GM23248 (cell line): ENCODE data around the gene LINGO1. TPM values are rescaled to one million over a fixed set of nuclear protein-coding genes. Genes with fewer than 3 reads are reported as not detected.
A peak's percentile ranks its signal among the peaks of the same experiment; 100 is the strongest.

Experiments used
- DNase-seq: peaks from one replicate; pipeline ENCODE4 v3.0.0-alpha.2; 2015
- H2AFZ ChIP-seq: fragments of 200-600 bp; sonication (generic); 2 replicates; pipeline ENCODE4 v1.6.1; 2016; ENCODE audit warnings: antibody characterized with exemption
- H3F3A ChIP-seq: fragments of 200-600 bp; sonication (generic); 2 replicates; pipeline ENCODE4 v1.6.1; 2016; ENCODE audit warnings: mild to moderate bottlenecking, antibody characterized with exemption, mixed run types; ENCODE audit not compliant: insufficient read depth
- H3K27ac ChIP-seq: fragments of 200-600 bp; sonication (generic); 2 replicates; pipeline ENCODE4 v1.5.1; 2016; ENCODE audit warnings: mild to moderate bottlenecking
- H3K27me3 ChIP-seq: fragments of 200-600 bp; sonication (generic); replicated peaks from 2 replicates; pipeline ENCODE4 v1.6.1; 2016; ENCODE audit warnings: mild to moderate bottlenecking; ENCODE audit not compliant: insufficient read depth
- H3K36me3 ChIP-seq: fragments of 200-600 bp; sonication (generic); 2 replicates; pipeline ENCODE4 v1.6.1; 2016; ENCODE audit warnings: low read depth, mild to moderate bottlenecking
- H3K4me1 ChIP-seq: fragments of 200-600 bp; sonication (generic); 2 replicates; pipeline ENCODE4 v1.6.1; 2016; ENCODE audit warnings: mild to moderate bottlenecking; ENCODE audit not compliant: insufficient read depth
- H3K4me2 ChIP-seq: fragments of 200-600 bp; sonication (generic); one replicate; pipeline ENCODE4 v1.6.1; 2016; ENCODE audit warnings: mild to moderate bottlenecking; ENCODE audit not compliant: unreplicated experiment
- H3K4me3 ChIP-seq: fragments of 200-600 bp; sonication (generic); 2 replicates; pipeline ENCODE4 v1.5.1; 2016; ENCODE audit warnings: mild to moderate bottlenecking
- H3K79me2 ChIP-seq: fragments of 200-600 bp; sonication (generic); 2 replicates; pipeline ENCODE4 v1.6.1; 2016; ENCODE audit warnings: mild to moderate bottlenecking; ENCODE audit not compliant: insufficient read depth
- H3K9ac ChIP-seq: fragments of 200-600 bp; sonication (generic); 2 replicates; pipeline ENCODE4 v1.6.1; 2016; ENCODE audit warnings: mild to moderate bottlenecking
- H3K9me2 ChIP-seq: fragments of 200-600 bp; sonication (generic); 2 replicates; pipeline ENCODE4 v1.6.1; 2016; ENCODE audit warnings: mixed run types, mild to moderate bottlenecking, moderate library complexity; ENCODE audit not compliant: insufficient read depth
- H3K9me3 ChIP-seq: fragments of 200-600 bp; sonication (generic); one replicate; pipeline ENCODE4 v1.6.1; 2017; ENCODE audit warnings: low read depth
- H4K20me1 ChIP-seq: fragments of 200-600 bp; sonication (generic); 2 replicates; pipeline ENCODE4 v1.6.0; 2016; ENCODE audit not compliant: insufficient read depth
- EZH2 ChIP-seq: fragments of 200-600 bp; sonication (generic); IDR thresholded peaks from 2 replicates; pipeline ENCODE4 v1.6.1; 2018; ENCODE audit warnings: antibody characterized with exemption, mild to moderate bottlenecking; ENCODE audit not compliant: insufficient read depth, poor library complexity, severe bottlenecking
- EZH2phosphoT487 ChIP-seq: fragments of 200-600 bp; sonication (generic); IDR thresholded peaks from 2 replicates; pipeline ENCODE4 v1.6.1; 2018; ENCODE audit warnings: antibody characterized with exemption, moderate library complexity, mild to moderate bottlenecking, low read depth; ENCODE audit not compliant: insufficient read depth
- WGBS, 2 experiments: methylation state at CpG; one replicate each; pipeline ENCODE4 v1.1.6; 2015 to 2017; ENCODE audit warnings: low lambda C conversion rate in 2 of 2, low coverage in 1 of 2; ENCODE audit errors: missing lambda C conversion rate in 2 of 2; 5-methylcytosine and 5-hydroxymethylcytosine counted together
- in situ Hi-C: fragments of 300-500 bp; cut with MboI; formaldehyde crosslinking; loops from 2 replicates; pipeline ENCODE4 v1.15.0; 2020
- polyA plus RNA-seq: library from polyadenylated mRNA; unstranded; fragments of >200 nt; fragmentation: Nextera tagmentation; extraction: Ambion mirVana; gene quantifications from 2 replicates; pipeline ENCODE4 v1.2.1, GENCODE V29; 2016
- total RNA-seq: library from RNA; depleted of rRNA; stranded (reverse); fragments of >200 nt; shearing (Covaris generic); gene quantifications from 2 replicates; pipeline ENCODE4 v1.2.3, GENCODE V29; 2014

LINGO1 gene
- total and polyA plus RNA-seq, 2 experiments from 2014 or later = not detected

DNA sequence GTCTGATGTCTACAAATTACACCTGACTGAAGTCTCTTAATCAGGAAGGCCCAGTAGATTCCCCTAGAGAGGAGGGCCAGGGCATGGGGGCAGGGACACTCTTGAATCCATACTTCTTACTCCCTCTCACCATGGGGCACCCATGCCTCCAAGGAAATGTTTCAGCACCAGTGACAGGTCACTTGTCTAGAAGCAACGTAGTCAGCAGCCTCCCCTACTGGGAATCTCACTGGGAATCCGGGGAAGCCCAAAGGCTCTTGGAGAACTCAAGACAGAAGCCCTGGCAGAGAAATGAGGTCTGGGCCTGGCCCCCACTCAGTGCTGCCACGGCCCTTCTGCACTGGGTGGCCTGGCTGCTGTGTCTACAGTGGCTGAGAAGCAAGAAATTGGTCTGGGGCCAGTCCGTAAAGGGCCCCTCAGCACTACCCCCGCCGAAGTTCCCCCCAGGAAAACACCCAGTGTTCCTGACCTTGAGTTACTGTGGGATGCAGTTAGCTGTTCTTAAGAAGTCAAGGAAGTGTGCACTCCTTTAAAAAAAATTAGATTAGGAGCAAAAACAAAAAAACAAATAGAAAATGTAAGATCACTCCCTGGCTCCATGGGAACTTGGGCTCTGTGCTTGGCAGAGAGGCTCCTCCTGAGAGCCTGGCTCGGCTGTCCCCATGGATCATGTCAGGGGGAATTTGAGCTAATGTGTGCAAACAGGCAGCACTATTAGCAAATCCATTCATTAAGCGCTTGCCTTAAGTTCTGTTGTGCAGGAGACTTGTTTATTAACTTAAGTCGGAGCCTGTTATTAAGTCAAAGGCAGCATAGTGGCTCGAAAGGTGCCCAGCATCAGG, 5.4 kb upstream of the LINGO1 start:
- no peaks in the 10 kb centered on the region for H3F3A ChIP-seq
- WGBS, 2 experiments = 51 to 57% methylated on average over 10 of the region's 10 CpGs
- TF ChIP-seq EZH2phosphoT487 (no peak), EZH2 (no peak)
- no peak overlapping the region for H3K9ac ChIP-seq
- H3K36me3 ChIP-seq = no peaks in the 10 kb centered on the region
- in situ Hi-C loops = no loop called here
- H3K9me2 ChIP-seq = no peaks in the 10 kb centered on the region
- H4K20me1 ChIP-seq = no peaks in the 10 kb centered on the region
- H3K27me3 ChIP-seq = peaks cover 13% of the 10 kb centered on the region
- H3K4me3 ChIP-seq = no peak overlapping the region
- H3K9me3 ChIP-seq = no peaks in the 10 kb centered on the region
- no peak overlapping the region for H2AFZ ChIP-seq
- no peak for DNase-seq
- H3K27ac ChIP-seq = no peak overlapping the region
- H3K79me2 ChIP-seq = no peaks in the 10 kb centered on the region
- no peak overlapping the region for H3K4me2 ChIP-seq
- H3K4me1 ChIP-seq = no peaks in the 10 kb centered on the region

DNA sequence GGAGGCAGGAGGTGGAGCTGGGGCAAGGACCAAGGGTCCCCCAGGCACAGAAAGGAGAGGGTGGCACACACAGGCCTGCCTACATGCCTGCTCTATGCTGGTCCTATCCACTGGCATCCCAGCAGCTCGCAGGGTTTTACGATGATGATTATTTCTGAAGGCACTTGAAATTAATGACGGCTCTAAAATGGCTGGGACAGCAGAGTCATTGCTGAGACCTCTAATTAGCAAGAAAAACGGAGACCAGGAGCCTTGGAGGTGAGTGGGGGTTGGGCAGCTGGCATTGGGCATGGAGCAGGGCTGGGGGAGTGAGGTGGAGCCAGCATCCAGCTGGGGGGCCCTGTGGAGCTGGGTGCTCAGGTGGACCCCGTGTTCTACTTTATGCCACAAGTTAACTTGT, 3.5 kb upstream of the LINGO1 start:
- TF ChIP-seq EZH2 (no peak), EZH2phosphoT487 (no peak)
- 69 to 71% methylated on average over 5 of the region's 5 CpGs for WGBS, 2 experiments
- H3K9me2 ChIP-seq = no peaks in the 10 kb centered on the region
- H3K4me3 ChIP-seq = no peak overlapping the region
- no peaks in the 10 kb centered on the region for H3F3A ChIP-seq
- DNase-seq = no peak
- no peaks in the 10 kb centered on the region for H3K9me3 ChIP-seq
- H3K79me2 ChIP-seq = no peaks in the 10 kb centered on the region
- no peak overlapping the region for H3K4me2 ChIP-seq
- H3K9ac ChIP-seq = no peak overlapping the region
- H3K36me3 ChIP-seq = no peaks in the 10 kb centered on the region
- H2AFZ ChIP-seq = no peak overlapping the region
- in situ Hi-C loops = no loop called here
- H4K20me1 ChIP-seq = no peaks in the 10 kb centered on the region
- H3K4me1 ChIP-seq = no peaks in the 10 kb centered on the region
- H3K27ac ChIP-seq = no peak overlapping the region
- peaks cover 19% of the 10 kb centered on the region for H3K27me3 ChIP-seq

DNA sequence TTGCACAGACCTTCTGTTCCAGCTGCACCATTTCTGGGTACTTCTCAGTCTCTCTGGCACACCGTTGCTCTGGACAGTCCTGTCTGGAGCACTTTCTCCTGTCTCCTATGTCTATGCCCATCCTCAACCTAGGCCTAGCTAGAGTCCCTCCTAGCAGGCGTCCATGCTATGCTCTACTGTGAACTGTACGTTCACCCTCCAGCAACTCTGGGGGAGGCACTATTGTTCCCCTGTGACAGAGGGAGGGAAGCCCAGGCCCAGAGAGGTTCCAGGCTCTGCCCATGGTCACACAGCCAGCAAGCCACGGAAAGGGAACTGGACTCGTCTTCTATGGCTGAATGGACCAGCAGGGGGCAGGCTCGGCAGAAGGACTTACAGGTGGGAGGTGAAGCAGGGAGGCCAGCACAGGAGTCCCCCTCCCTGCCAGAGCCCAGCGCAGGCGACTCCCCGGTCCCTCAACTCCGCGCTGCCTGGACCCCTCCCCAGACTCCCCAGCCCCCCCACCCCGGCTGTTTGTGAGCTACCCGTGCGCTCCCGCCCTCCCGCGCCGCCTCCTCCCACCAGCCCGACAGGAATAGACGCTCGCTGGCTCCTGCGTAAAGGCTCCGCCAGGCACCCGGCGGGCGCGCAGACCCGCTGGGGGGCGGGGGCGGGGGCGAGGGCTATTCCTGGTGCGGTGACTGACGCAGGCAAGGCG, 1.7 kb upstream of the LINGO1 start:
- Histone ChIP-seq H2AFZ (no peak overlapping the region), H3K9ac (no peak overlapping the region), H3K27me3 (peaks cover 33% of the 10 kb centered on the region), H3K4me3 (no peak overlapping the region), H3K4me2 (no peak overlapping the region), H3K9me3 (no peaks in the 10 kb centered on the region), H3F3A (no peaks in the 10 kb centered on the region), H3K9me2 (no peaks in the 10 kb centered on the region), H3K4me1 (no peaks in the 10 kb centered on the region), H3K36me3 (no peaks in the 10 kb centered on the region), H4K20me1 (no peaks in the 10 kb centered on the region), H3K27ac (no peak overlapping the region), H3K79me2 (no peaks in the 10 kb centered on the region)
- peak; percentile 68 for DNase-seq
- TF ChIP-seq EZH2phosphoT487 (no peak), EZH2 (no peak)
- in situ Hi-C loops = no loop called here
- 13 to 19% methylated on average over 7 to 30 of the region's 34 CpGs for WGBS, 2 experiments

DNA sequence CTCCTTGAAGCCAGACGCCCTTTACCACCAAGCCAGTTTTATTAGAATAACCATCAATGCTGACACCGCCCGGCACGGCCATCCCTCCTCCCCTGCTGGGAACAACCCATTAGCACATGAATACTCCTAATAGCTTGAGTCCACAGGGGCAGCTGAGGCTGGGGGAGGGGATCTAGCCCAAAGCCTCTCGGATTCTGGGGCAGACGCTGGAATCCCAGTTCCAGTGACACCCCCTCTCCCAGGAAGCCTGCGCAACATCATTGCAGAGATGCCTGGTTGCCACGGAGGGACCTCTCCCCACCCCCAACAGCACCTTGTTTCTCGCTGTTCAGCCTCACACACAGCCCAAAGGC, 1.2 kb upstream of the LINGO1 start:
- DNase-seq = no peak
- Histone ChIP-seq H3K9me2 (no peaks in the 10 kb centered on the region), H3K4me2 (no peak overlapping the region), H3K4me1 (no peaks in the 10 kb centered on the region), H3K36me3 (no peaks in the 10 kb centered on the region), H3K4me3 (no peak overlapping the region), H4K20me1 (no peaks in the 10 kb centered on the region), H3K27me3 (peaks cover 37% of the 10 kb centered on the region), H3K9ac (no peak overlapping the region), H3F3A (no peaks in the 10 kb centered on the region), H3K79me2 (no peaks in the 10 kb centered on the region), H3K9me3 (no peaks in the 10 kb centered on the region), H2AFZ (no peak overlapping the region), H3K27ac (no peak overlapping the region)
- WGBS, 2 experiments = 3 to 8% methylated on average over 9 of the region's 9 CpGs
- in situ Hi-C loops = no loop called here
- TF ChIP-seq EZH2 (no peak), EZH2phosphoT487 (no peak)
